ENCODE results near the gene SRD5A1. TPM values are rescaled to one million over a fixed set of nuclear protein-coding genes. Genes with fewer than 3 reads are reported as not detected.
"Not testable (repeated sequence)": the region's sequence is repeated elsewhere in the genome, so short reads cannot be mapped to it uniquely, and the experiment has no call there.

SRD5A1 gene
- total RNA-seq, 1 experiment from 2014 or later, result 39.6 TPM

- Histone ChIP-seq H4K20me1 (ENCODE audit: low read length) (no peaks in the 10 kb centered on the region), H3K79me2 (ENCODE audit: low read length) (no peaks in the 10 kb centered on the region), H3K4me1 (ENCODE audit: insufficient read depth, low read length) (no peaks in the 10 kb centered on the region), H3K27ac (ENCODE audit: low read length) (no peak overlapping the region), H3K36me3 (ENCODE audit: low read depth, low read length) (peaks cover 4% of the 10 kb centered on the region), H3K9me2 (replicated peaks; ENCODE audit: low read length) (no peaks in the 10 kb centered on the region), H2AFZ (ENCODE audit: low read length) (no peak overlapping the region), H3F3A (ENCODE audit: low read length, unreplicated experiment) (no peaks in the 10 kb centered on the region), H3K4me2 (ENCODE audit: low read length) (no peak overlapping the region), H3K9ac (ENCODE audit: low read length) (no peak overlapping the region), H3K4me3 (ENCODE audit: low read length) (no peak overlapping the region), H3K9me3 (ENCODE audit: low read length) (no peaks in the 10 kb centered on the region), H3K27me3 (ENCODE audit: low read length) (no peaks in the 10 kb centered on the region)
- DNase-seq (no peak), ATAC-seq (no peak)
- intact Hi-C loops (cut with micrococcal nuclease), result no loop called here
- CTCF ChIA-PET, result no interaction called here
- BruUV-seq (replicated peaks), result no TSS peak
- POLR2A ChIA-PET (ENCODE audit: unreplicated experiment), result no interaction called here
- TF ChIP-seq, protein P1, sequence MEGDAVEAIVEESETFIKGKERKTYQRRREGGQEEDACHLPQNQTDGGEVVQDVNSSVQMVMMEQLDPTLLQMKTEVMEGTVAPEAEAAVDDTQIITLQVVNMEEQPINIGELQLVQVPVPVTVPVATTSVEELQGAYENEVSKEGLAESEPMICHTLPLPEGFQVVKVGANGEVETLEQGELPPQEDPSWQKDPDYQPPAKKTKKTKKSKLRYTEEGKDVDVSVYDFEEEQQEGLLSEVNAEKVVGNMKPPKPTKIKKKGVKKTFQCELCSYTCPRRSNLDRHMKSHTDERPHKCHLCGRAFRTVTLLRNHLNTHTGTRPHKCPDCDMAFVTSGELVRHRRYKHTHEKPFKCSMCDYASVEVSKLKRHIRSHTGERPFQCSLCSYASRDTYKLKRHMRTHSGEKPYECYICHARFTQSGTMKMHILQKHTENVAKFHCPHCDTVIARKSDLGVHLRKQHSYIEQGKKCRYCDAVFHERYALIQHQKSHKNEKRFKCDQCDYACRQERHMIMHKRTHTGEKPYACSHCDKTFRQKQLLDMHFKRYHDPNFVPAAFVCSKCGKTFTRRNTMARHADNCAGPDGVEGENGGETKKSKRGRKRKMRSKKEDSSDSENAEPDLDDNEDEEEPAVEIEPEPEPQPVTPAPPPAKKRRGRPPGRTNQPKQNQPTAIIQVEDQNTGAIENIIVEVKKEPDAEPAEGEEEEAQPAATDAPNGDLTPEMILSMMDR (conservative IDR thresholded peaks at IDR 0.05; ENCODE audit: low read depth, low read length), result no peak
- no peak for TF ChIP-seq EZH2 (IDR thresholded peaks at IDR 0.05; ENCODE audit: low read length, unreplicated experiment)
- no peak for TF ChIP-seq EZH2phosphoT487 (IDR thresholded peaks at IDR 0.05; ENCODE audit: borderline replicate concordance, low read length)
Measured at GRCh38 chr5:6666762-6667161, 33.5 kb downstream of the SRD5A1 start.

- Histone ChIP-seq H3K4me2 (ENCODE audit: low read length) (no peak overlapping the region), H3K36me3 (ENCODE audit: low read depth, low read length) (peaks cover 4% of the 10 kb centered on the region), H3K9me2 (replicated peaks; ENCODE audit: low read length) (no peaks in the 10 kb centered on the region), H3F3A (ENCODE audit: low read length, unreplicated experiment) (no peaks in the 10 kb centered on the region), H3K4me1 (ENCODE audit: insufficient read depth, low read length) (no peaks in the 10 kb centered on the region), H4K20me1 (ENCODE audit: low read length) (no peaks in the 10 kb centered on the region), H2AFZ (ENCODE audit: low read length) (no peak overlapping the region), H3K9ac (ENCODE audit: low read length) (no peak overlapping the region), H3K4me3 (ENCODE audit: low read length) (no peak overlapping the region), H3K9me3 (ENCODE audit: low read length) (no peaks in the 10 kb centered on the region), H3K27me3 (ENCODE audit: low read length) (no peaks in the 10 kb centered on the region), H3K79me2 (ENCODE audit: low read length) (no peaks in the 10 kb centered on the region), H3K27ac (ENCODE audit: low read length) (no peak overlapping the region)
- ChIA-PET POLR2A (ENCODE audit: unreplicated experiment) (no interaction called here), CTCF (no interaction called here)
- DNase-seq (no peak), ATAC-seq (no peak)
- no TSS peak for BruUV-seq (replicated peaks)
- intact Hi-C loops (cut with micrococcal nuclease), result no loop called here
- TF ChIP-seq, protein P1 (conservative IDR thresholded peaks at IDR 0.05; ENCODE audit: low read depth, low read length), result no peak
- TF ChIP-seq EZH2 (IDR thresholded peaks at IDR 0.05; ENCODE audit: low read length, unreplicated experiment) (no peak), EZH2phosphoT487 (IDR thresholded peaks at IDR 0.05; ENCODE audit: borderline replicate concordance, low read length) (no peak)
Measured at GRCh38 chr5:6667648-6668047, 34.4 kb downstream of the SRD5A1 start.

DNA sequence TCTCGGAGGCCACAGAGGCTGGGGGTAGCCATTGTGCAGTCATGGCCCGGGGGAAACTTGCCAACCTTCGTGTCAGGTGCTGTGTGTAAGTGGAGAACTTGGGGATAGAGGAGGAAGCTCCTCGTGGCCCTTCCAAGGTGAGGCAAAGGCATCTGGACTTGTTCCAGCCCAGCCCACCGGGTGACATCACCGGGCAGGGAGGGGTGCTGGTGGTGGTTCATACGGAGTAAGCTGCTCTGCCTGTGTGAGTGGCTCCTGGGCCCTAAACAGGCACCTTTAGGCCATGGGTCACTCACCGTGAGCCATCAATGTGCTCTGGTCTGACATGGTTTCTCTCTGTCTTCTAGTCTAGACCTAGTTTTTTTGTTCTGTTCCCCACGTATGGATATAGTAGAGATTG, 35.5 kb downstream of the SRD5A1 start:
- ATAC-seq; CTCF ChIA-PET; H3F3A ChIP-seq (ENCODE audit: low read length, unreplicated experiment): not testable (repeated sequence)

More for the DNA sequence above, 35.5 kb downstream of the SRD5A1 start:
- H3K9ac ChIP-seq (ENCODE audit: low read length); H3K9me2 ChIP-seq (replicated peaks; ENCODE audit: low read length); intact Hi-C loops (cut with micrococcal nuclease); POLR2A ChIA-PET (ENCODE audit: unreplicated experiment); H3K4me1 ChIP-seq (ENCODE audit: insufficient read depth, low read length); H3K27ac ChIP-seq (ENCODE audit: low read length); DNase-seq; H3K4me2 ChIP-seq (ENCODE audit: low read length); H3K9me3 ChIP-seq (ENCODE audit: low read length); H3K27me3 ChIP-seq (ENCODE audit: low read length); BruUV-seq (replicated peaks); H3K36me3 ChIP-seq (ENCODE audit: low read depth, low read length); H2AFZ ChIP-seq (ENCODE audit: low read length); H3K79me2 ChIP-seq (ENCODE audit: low read length); H4K20me1 ChIP-seq (ENCODE audit: low read length); H3K4me3 ChIP-seq (ENCODE audit: low read length): not testable (repeated sequence)
